Ectodermal cell (in vitro differentiated cells): Measurements from ENCODE around the gene RPS19.

Source experiments
- H3K27ac ChIP-seq: 2 replicates; pipeline ENCODE4 v1.7.0; 2013; ENCODE audit warnings: mild to moderate bottlenecking, low read depth, low read length; ENCODE audit not compliant: insufficient read depth, poor library complexity, severe bottlenecking
- H3K27me3 ChIP-seq: 2 replicates; pipeline ENCODE4 v1.7.0; 2013; ENCODE audit warnings: mild to moderate bottlenecking, low read length; ENCODE audit not compliant: insufficient read depth, control insufficient read depth, poor library complexity, severe bottlenecking
- H3K36me3 ChIP-seq: one replicate; pipeline ENCODE4 v1.7.0; 2013; ENCODE audit warnings: low read length; ENCODE audit not compliant: control insufficient read depth, insufficient read depth
- H3K4me1 ChIP-seq: one replicate; pipeline ENCODE4 v1.7.0; 2013; ENCODE audit warnings: low read length; ENCODE audit not compliant: control insufficient read depth, insufficient read depth
- H3K4me3 ChIP-seq: 2 replicates; pipeline ENCODE4 v1.7.0; 2013; ENCODE audit warnings: low read depth, low read length, control low read depth; ENCODE audit not compliant: insufficient read depth
- H3K9me3 ChIP-seq: 2 replicates; pipeline ENCODE4 v1.7.0; 2013; ENCODE audit warnings: mild to moderate bottlenecking, low read length, moderate library complexity; ENCODE audit not compliant: control insufficient read depth
- WGBS, 2 experiments: methylation state at CpG; one replicate each; pipeline ENCODE4 v1.1.7; 2013; ENCODE audit warnings: missing lambda C conversion rate in 2 of 2; 5-methylcytosine and 5-hydroxymethylcytosine counted together

The RPS19 gene

GRCh38 chr19:41907994-41908615 lies 48.0 kb downstream of the RPS19 start:
- peaks cover under 1% of the 10 kb centered on the region for H3K36me3 ChIP-seq
- WGBS, 2 experiments = 88 to 92% methylated on average over 25 of the region's 25 CpGs
- H3K4me3 ChIP-seq = no peak overlapping the region

DNA sequence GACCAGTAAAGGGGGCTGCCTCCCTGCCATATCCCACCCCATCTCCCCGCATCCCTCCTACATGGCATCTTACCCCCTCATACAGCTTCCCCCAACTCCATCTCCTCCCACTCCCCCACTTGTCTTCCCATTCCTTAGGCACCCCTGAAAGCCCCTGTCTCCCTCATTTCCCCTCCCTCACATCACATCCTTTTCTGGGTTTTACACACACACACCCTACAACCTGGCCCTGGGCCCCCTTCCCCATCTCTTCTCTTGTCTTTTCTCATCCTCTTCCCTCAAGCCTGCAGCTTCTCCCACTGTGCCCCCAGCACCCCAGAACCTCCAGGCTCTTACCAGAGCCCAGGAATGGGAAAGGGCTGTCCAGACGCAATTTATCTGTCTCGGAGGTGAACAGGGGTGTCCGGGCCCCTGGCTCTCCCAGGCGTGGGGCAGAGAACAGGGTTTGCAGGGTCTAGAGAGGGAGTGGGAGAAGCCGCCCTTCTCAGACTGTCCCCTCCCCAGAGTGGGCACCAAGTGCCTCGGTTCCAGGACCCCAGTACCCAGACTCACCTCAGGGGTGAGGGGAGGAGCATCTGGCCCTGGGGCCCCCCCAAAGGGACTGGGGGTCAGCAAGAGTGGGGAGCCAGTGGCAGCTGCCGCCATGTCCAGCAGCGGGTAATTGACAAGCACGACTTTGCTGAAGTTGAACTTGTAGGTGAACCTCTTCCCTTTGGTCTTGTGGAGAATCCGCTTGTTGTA lies 48.8 kb downstream of the RPS19 start:
- peaks cover 8% of the 10 kb centered on the region for H3K4me1 ChIP-seq
- H3K27ac ChIP-seq = no peak overlapping the region
- H3K27me3 ChIP-seq = peaks cover 47% of the 10 kb centered on the region
- H3K36me3 ChIP-seq = no peaks in the 10 kb centered on the region
- 88 to 91% methylated on average over 11 of the region's 11 CpGs for WGBS, 2 experiments
- no peak overlapping the region for H3K4me3 ChIP-seq
- no peaks in the 10 kb centered on the region for H3K9me3 ChIP-seq

More at GRCh38 chr19:41907994-41908615, 48.0 kb downstream of the RPS19 start:
- Histone ChIP-seq H3K4me1 (peaks cover 3% of the 10 kb centered on the region), H3K27ac (no peak overlapping the region), H3K9me3 (no peaks in the 10 kb centered on the region), H3K27me3 (peaks cover 39% of the 10 kb centered on the region)

GRCh38 chr19:41909706-41910105 lies 49.7 kb downstream of the RPS19 start:
- no peaks in the 10 kb centered on the region for H3K9me3 ChIP-seq
- no peak overlapping the region for H3K4me3 ChIP-seq
- H3K27me3 ChIP-seq = peaks cover 55% of the 10 kb centered on the region
- no peak overlapping the region for H3K27ac ChIP-seq
- H3K4me1 ChIP-seq = peaks cover 8% of the 10 kb centered on the region
- no peaks in the 10 kb centered on the region for H3K36me3 ChIP-seq
- 71 to 72% methylated on average over 13 of the region's 13 CpGs for WGBS, 2 experiments

DNA sequence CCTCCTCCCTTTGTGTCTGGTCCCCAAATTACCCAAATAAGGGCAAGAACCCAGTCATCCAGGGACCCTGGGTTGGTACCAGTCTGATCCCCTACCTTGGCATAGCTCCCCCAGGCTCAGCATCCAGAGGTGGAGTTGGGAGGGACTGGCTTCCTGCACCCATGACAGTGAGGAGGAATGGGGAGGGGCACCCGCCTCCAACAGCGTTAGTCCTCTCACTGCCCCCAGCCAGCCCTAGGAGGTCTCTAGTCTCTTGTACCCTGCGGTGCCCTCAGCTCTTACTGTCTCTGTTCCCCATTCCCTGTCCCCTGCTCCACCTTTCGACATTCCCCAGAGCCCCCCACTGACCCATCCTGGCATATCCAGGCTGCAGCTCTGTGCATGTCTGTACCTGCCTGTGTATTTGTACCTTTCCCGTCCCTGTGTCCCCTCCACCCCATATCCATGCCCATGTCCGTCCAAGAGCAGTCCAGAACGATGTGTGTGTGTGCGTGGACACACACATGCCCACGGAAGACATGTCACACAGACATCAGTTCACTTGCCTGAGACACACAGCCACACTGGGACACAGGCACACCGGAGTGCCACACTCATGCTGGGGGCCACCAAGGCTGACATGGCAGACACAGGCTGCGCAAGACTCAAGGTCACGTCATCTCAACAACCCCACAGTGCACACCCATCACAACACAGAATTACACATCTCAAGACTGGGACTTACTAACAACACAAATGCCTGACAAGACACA lies 50.4 kb downstream of the RPS19 start:
- peaks cover 62% of the 10 kb centered on the region for H3K27me3 ChIP-seq
- peaks cover 8% of the 10 kb centered on the region for H3K4me1 ChIP-seq
- 79 to 80% methylated on average over 12 of the region's 12 CpGs for WGBS, 2 experiments
- no peak overlapping the region for H3K27ac ChIP-seq
- H3K36me3 ChIP-seq = no peaks in the 10 kb centered on the region
- H3K4me3 ChIP-seq = no peak overlapping the region
- no peaks in the 10 kb centered on the region for H3K9me3 ChIP-seq

GRCh38 chr19:41910992-41911888 lies 51.2 kb downstream of the RPS19 start:
- Histone ChIP-seq H3K27ac (no peak overlapping the region), H3K27me3 (peaks cover 71% of the 10 kb centered on the region)
- 85 to 87% methylated on average over 13 of the region's 13 CpGs for WGBS, 2 experiments

GRCh38 chr19:41911889-41912731 lies 52.1 kb downstream of the RPS19 start:
- H3K4me3 ChIP-seq = no peak overlapping the region
- 15 to 20% methylated on average over 29 of the region's 29 CpGs for WGBS, 2 experiments
- H3K4me1 ChIP-seq = peaks cover 8% of the 10 kb centered on the region
- no peaks in the 10 kb centered on the region for H3K9me3 ChIP-seq
- no peaks in the 10 kb centered on the region for H3K36me3 ChIP-seq
- no peak overlapping the region for H3K27ac ChIP-seq
- peaks cover 79% of the 10 kb centered on the region for H3K27me3 ChIP-seq

More at GRCh38 chr19:41910992-41911888, 51.2 kb downstream of the RPS19 start:
- Histone ChIP-seq H3K4me1 (peaks cover 8% of the 10 kb centered on the region), H3K4me3 (no peak overlapping the region), H3K9me3 (no peaks in the 10 kb centered on the region), H3K36me3 (no peaks in the 10 kb centered on the region)

DNA sequence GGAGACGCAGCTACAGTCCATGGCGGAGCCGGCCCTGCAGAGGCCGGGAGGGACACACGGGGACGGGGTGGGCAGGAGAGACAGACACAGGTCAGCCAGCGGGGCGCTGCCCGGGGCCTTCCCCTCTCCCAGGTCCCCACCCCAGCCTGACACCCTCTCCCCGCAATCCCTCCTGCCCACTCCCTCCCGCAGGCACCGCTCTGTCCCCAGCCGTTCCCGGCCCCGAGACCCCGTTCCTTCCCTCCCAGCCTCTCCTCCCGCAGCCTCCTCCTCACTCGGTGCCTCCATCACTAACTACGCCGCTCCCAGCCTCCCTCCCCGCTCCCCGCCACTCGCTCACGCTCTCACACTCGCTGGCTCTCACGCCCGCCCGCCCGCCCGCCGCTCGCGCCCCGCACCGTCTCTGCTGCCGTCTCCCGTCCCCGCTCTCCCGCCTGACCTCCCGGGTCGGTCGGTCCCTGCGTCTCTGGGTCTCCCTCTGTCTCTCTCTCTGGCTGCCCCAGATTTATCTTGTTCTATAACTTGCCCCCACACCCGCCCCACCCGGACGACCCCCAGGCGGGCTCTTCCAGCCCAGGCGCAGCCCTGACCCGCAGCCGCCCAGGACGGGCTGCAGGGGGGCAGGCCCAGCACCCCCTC lies 53.0 kb downstream of the RPS19 start:
- Histone ChIP-seq H3K4me1 (peaks cover 8% of the 10 kb centered on the region), H3K9me3 (no peaks in the 10 kb centered on the region), H3K27me3 (peaks cover 88% of the 10 kb centered on the region), H3K27ac (no peak overlapping the region), H3K4me3 (no peak overlapping the region), H3K36me3 (no peaks in the 10 kb centered on the region)
- 1% methylated on average over 51 of the region's 51 CpGs for WGBS, 2 experiments

- no peaks in the 10 kb centered on the region for H3K9me3 ChIP-seq
- H3K36me3 ChIP-seq = no peaks in the 10 kb centered on the region
- H3K27ac ChIP-seq = no peak overlapping the region
- peaks cover 96% of the 10 kb centered on the region for H3K27me3 ChIP-seq
- H3K4me3 ChIP-seq = no peak overlapping the region
- H3K4me1 ChIP-seq = peaks cover 8% of the 10 kb centered on the region
- WGBS, 2 experiments = 11 to 14% methylated on average over 21 of the region's 21 CpGs
These were observed 53.7 kb downstream of the RPS19 start for GRCh38 chr19:41913538-41914423.
